ENCODE data around the gene ARF3. TPM values are rescaled to one million over a fixed set of nuclear protein-coding genes. Genes with fewer than 3 reads are reported as not detected.

ARF3 gene
- total and polyA plus RNA-seq, 2 of the 13 experiments (the other 11 are each of a cell fraction or from before 2014, with no cell fraction given) = 53.8 to 57.9 TPM

GRCh38 chr12:48940181-48940580 is 17.1 kb downstream of the ARF3 start (continued):
- TF ChIP-seq ZNF121 (CRISPR knock-in tag; IDR thresholded peaks at IDR 0.05) (no peak), KDM4B (CRISPR knock-in tag; IDR thresholded peaks at IDR 0.05) (no peak), ZNF747 (CRISPR knock-in tag; IDR thresholded peaks at IDR 0.05; ENCODE audit: borderline replicate concordance) (no peak), MIER3 (CRISPR knock-in tag; IDR thresholded peaks at IDR 0.05; ENCODE audit: borderline replicate concordance) (no peak), ZGPAT (CRISPR knock-in tag; IDR thresholded peaks at IDR 0.05) (no peak), BCL6 (CRISPR knock-in tag; IDR thresholded peaks at IDR 0.05) (no peak)

GRCh38 chr12:48938805-48939204 is 18.5 kb downstream of the ARF3 start:
- ATAC-seq (no peak), FAIRE-seq (no peak), DNase-seq (ENCODE audit: low spot score) (no peak)
- Histone ChIP-seq H3K79me2 (ENCODE audit: insufficient read depth, low read length) (peaks cover 6% of the 10 kb centered on the region), H3K4me3 (replicated peaks in 1 of 3; ENCODE audit: insufficient read depth in 1 of 3, low read depth in 2 of 3, low read length in 3 of 3) (no peak overlapping the region), H3K27ac (ENCODE audit: extremely low read length, insufficient read depth, low read length) (no peak overlapping the region), H3K4me2 (ENCODE audit: low read depth, low read length) (no peak overlapping the region), H3K27me3 (ENCODE audit: control insufficient read depth in 1 of 2, insufficient read depth in 2 of 2, low read length in 2 of 2) (no peaks in the 10 kb centered on the region), H3K9ac (ENCODE audit: insufficient read depth, low read depth, low read length) (no peak overlapping the region), H4K20me1 (ENCODE audit: insufficient read depth, low read length) (peaks cover 5% of the 10 kb centered on the region), H3K4me1 (ENCODE audit: insufficient read depth, low read length) (peaks cover 30% of the 10 kb centered on the region), H3K9me3 (ENCODE audit: low read length) (no peaks in the 10 kb centered on the region), H3K36me3 (replicated peaks in 1 of 2; ENCODE audit: control insufficient read depth in 1 of 2, insufficient read depth in 2 of 2, low read length in 2 of 2) (peaks cover 14 to 61% of the 10 kb centered on the region in 2 experiments), H2AFZ (ENCODE audit: low read length) (no peak overlapping the region)
- in situ Hi-C loops (cut with HindIII; ENCODE audit: extremely low pct_ligation_motif_present, low pct_unique_long_range_greater_than_20kb) = loop anchor here (5.0 kb wide), 1 partner anchor 87 kb away; the partner anchor contains the start of gene DDX23
- ChIA-PET POLR2A (no interaction called here), CTCF (ENCODE audit: low intra/inter-chr PET ratio, low total read pairs) (no interaction called here)
- TF ChIP-seq ZNF790 (CRISPR knock-in tag; IDR thresholded peaks at IDR 0.05; ENCODE audit: borderline replicate concordance) = no peak
- TF ChIP-seq ONECUT2 (CRISPR knock-in tag; IDR thresholded peaks at IDR 0.05) = no peak
- TF ChIP-seq ZNF768 (CRISPR knock-in tag; IDR thresholded peaks at IDR 0.05) = no peak
- TF ChIP-seq XRCC5 (optimal IDR thresholded peaks at IDR 0.05; ENCODE audit: low read length) = no peak
- TF ChIP-seq SP2 (CRISPR knock-in tag; IDR thresholded peaks at IDR 0.05) = no peak
- no peak for TF ChIP-seq ZNF747 (CRISPR knock-in tag; IDR thresholded peaks at IDR 0.05; ENCODE audit: borderline replicate concordance)
- no peak for TF ChIP-seq ZFP1 (CRISPR knock-in tag; IDR thresholded peaks at IDR 0.05)
- TF ChIP-seq ZNF569 (CRISPR knock-in tag; IDR thresholded peaks at IDR 0.05; ENCODE audit: borderline replicate concordance) = no peak
- no peak for TF ChIP-seq ZNF619 (CRISPR knock-in tag; IDR thresholded peaks at IDR 0.05)
- TF ChIP-seq SRSF4 (IDR thresholded peaks at IDR 0.05; ENCODE audit: low read depth, low read length, poor library complexity, severe bottlenecking) = no peak
- TF ChIP-seq TIGD3 (CRISPR knock-in tag; IDR thresholded peaks at IDR 0.05; ENCODE audit: borderline replicate concordance) = no peak
- intact Hi-C loops (cut with micrococcal nuclease; ENCODE audit: unreplicated experiment) = no loop called here
- 97% methylated on average over 5 of the region's 7 CpGs for WGBS (ENCODE audit: low lambda C conversion rate)
- no TSS peak for BruUV-seq (replicated peaks)

Measured in HepG2 (cell line).